ENCODE data around the gene SLIT3.

The SLIT3 gene

GRCh38 chr5:168734119-168734518 lies 566.8 kb downstream of the SLIT3 start:
- H3K27me3 ChIP-seq (ENCODE audit: low read depth, low read length), result no peaks in the 10 kb centered on the region
- no peaks in the 10 kb centered on the region for H3K4me1 ChIP-seq (ENCODE audit: control insufficient read depth in 1 of 2, insufficient read depth in 2 of 2, low read length in 2 of 2)
- H3K4me3 ChIP-seq (ENCODE audit: low read depth in 1 of 2, low read length in 2 of 2), result no peak overlapping the region
- no peak overlapping the region for H3K27ac ChIP-seq (ENCODE audit: low read length)
- H3K36me3 ChIP-seq (ENCODE audit: control insufficient read depth in 1 of 2, insufficient read depth in 2 of 2, low read length in 2 of 2), result no peaks in the 10 kb centered on the region
- no peaks in the 10 kb centered on the region for H3K9me3 ChIP-seq (ENCODE audit: control insufficient read depth in 1 of 2, low read length in 2 of 2)

- H3K27ac ChIP-seq (ENCODE audit: low read length), result no peak overlapping the region
- H3K27me3 ChIP-seq (ENCODE audit: low read depth, low read length), result no peaks in the 10 kb centered on the region
- H3K9me3 ChIP-seq (ENCODE audit: control insufficient read depth in 1 of 2, low read length in 2 of 2), result peaks cover 0 to 11% of the 10 kb centered on the region in 2 donors
- H3K4me1 ChIP-seq (ENCODE audit: control insufficient read depth in 1 of 2, insufficient read depth in 2 of 2, low read length in 2 of 2), result no peaks in the 10 kb centered on the region
- H3K4me3 ChIP-seq (ENCODE audit: low read depth in 1 of 2, low read length in 2 of 2), result no peak overlapping the region
- H3K36me3 ChIP-seq (ENCODE audit: control insufficient read depth in 1 of 2, insufficient read depth in 2 of 2, low read length in 2 of 2), result peaks cover 0 to 5% of the 10 kb centered on the region in 2 donors
Measured at GRCh38 chr5:168728546-168729211, 572.3 kb downstream of the SLIT3 start.

GRCh38 chr5:168727547-168727946 lies 573.4 kb downstream of the SLIT3 start:
- Histone ChIP-seq H3K4me3 (ENCODE audit: low read depth in 1 of 2, low read length in 2 of 2) (no peak overlapping the region), H3K4me1 (ENCODE audit: control insufficient read depth in 1 of 2, insufficient read depth in 2 of 2, low read length in 2 of 2) (no peaks in the 10 kb centered on the region), H3K27ac (ENCODE audit: low read length) (no peak overlapping the region), H3K36me3 (ENCODE audit: control insufficient read depth in 1 of 2, insufficient read depth in 2 of 2, low read length in 2 of 2) (peaks cover 0 to 9% of the 10 kb centered on the region in 2 donors), H3K9me3 (ENCODE audit: control insufficient read depth in 1 of 2, low read length in 2 of 2) (peaks cover 0 to 11% of the 10 kb centered on the region in 2 donors), H3K27me3 (ENCODE audit: low read depth, low read length) (no peaks in the 10 kb centered on the region)

GRCh38 chr5:168726342-168726741 lies 574.6 kb downstream of the SLIT3 start:
- no peaks in the 10 kb centered on the region for H3K27me3 ChIP-seq (ENCODE audit: low read depth, low read length)
- H3K27ac ChIP-seq (ENCODE audit: low read length), result no peak overlapping the region
- H3K36me3 ChIP-seq (ENCODE audit: control insufficient read depth in 1 of 2, insufficient read depth in 2 of 2, low read length in 2 of 2), result peaks cover 0 to 18% of the 10 kb centered on the region in 2 donors

DNA sequence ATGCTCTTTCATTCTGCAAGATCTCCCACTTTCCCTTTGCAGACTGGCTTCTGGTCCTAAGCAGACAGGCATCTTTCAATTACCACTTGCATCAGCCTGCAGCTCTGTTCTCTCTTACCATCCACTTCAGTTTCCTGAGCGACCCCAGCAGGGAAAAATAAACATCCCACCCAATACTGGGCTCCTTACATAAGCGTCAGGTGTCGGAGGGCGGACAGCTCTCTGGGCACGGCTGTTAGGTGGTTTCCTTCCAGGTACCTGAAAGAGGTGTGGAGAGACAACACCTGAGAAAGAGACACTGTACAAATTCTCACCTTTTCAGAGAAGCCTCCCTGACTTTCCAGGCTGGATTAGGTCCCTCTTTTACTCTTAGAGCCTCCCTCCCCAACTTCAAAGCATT lies 576.7 kb downstream of the SLIT3 start:
- Histone ChIP-seq H3K9me3 (ENCODE audit: control insufficient read depth in 1 of 2, low read length in 2 of 2) (peaks cover 0 to 11% of the 10 kb centered on the region in 2 donors), H3K36me3 (ENCODE audit: control insufficient read depth in 1 of 2, insufficient read depth in 2 of 2, low read length in 2 of 2) (peaks cover 8 to 20% of the 10 kb centered on the region in 2 donors), H3K27me3 (ENCODE audit: low read depth, low read length) (no peaks in the 10 kb centered on the region), H3K4me3 (ENCODE audit: low read depth in 1 of 2, low read length in 2 of 2) (no peak overlapping the region), H3K27ac (ENCODE audit: low read length) (no peak overlapping the region), H3K4me1 (ENCODE audit: control insufficient read depth in 1 of 2, insufficient read depth in 2 of 2, low read length in 2 of 2) (no peaks in the 10 kb centered on the region)

More at GRCh38 chr5:168726342-168726741, 574.6 kb downstream of the SLIT3 start:
- H3K4me1 ChIP-seq (ENCODE audit: control insufficient read depth in 1 of 2, insufficient read depth in 2 of 2, low read length in 2 of 2), result no peaks in the 10 kb centered on the region
- H3K9me3 ChIP-seq (ENCODE audit: control insufficient read depth in 1 of 2, low read length in 2 of 2), result peaks cover 0 to 11% of the 10 kb centered on the region in 2 donors
- no peak overlapping the region for H3K4me3 ChIP-seq (ENCODE audit: low read depth in 1 of 2, low read length in 2 of 2)

- no peaks in the 10 kb centered on the region for H3K4me1 ChIP-seq (ENCODE audit: control insufficient read depth in 1 of 2, insufficient read depth in 2 of 2, low read length in 2 of 2)
- peaks cover 8 to 20% of the 10 kb centered on the region in 2 donors for H3K36me3 ChIP-seq (ENCODE audit: control insufficient read depth in 1 of 2, insufficient read depth in 2 of 2, low read length in 2 of 2)
- H3K4me3 ChIP-seq (ENCODE audit: low read depth in 1 of 2, low read length in 2 of 2), result no peak overlapping the region
- no peaks in the 10 kb centered on the region for H3K27me3 ChIP-seq (ENCODE audit: low read depth, low read length)
- H3K27ac ChIP-seq (ENCODE audit: low read length), result no peak overlapping the region
- H3K9me3 ChIP-seq (ENCODE audit: control insufficient read depth in 1 of 2, low read length in 2 of 2), result peaks cover 0 to 5% of the 10 kb centered on the region in 2 donors
Measured at GRCh38 chr5:168723037-168723436, 577.9 kb downstream of the SLIT3 start.

GRCh38 chr5:168721966-168722365 lies 579.0 kb downstream of the SLIT3 start:
- H3K4me3 ChIP-seq (ENCODE audit: low read depth in 1 of 2, low read length in 2 of 2), result no peak overlapping the region
- H3K27ac ChIP-seq (ENCODE audit: low read length), result no peak overlapping the region
- no peaks in the 10 kb centered on the region for H3K9me3 ChIP-seq (ENCODE audit: control insufficient read depth in 1 of 2, low read length in 2 of 2)
- no peaks in the 10 kb centered on the region for H3K27me3 ChIP-seq (ENCODE audit: low read depth, low read length)
- peaks cover 8 to 15% of the 10 kb centered on the region in 2 donors for H3K36me3 ChIP-seq (ENCODE audit: control insufficient read depth in 1 of 2, insufficient read depth in 2 of 2, low read length in 2 of 2)
- H3K4me1 ChIP-seq (ENCODE audit: control insufficient read depth in 1 of 2, insufficient read depth in 2 of 2, low read length in 2 of 2), result no peaks in the 10 kb centered on the region

GRCh38 chr5:168721002-168721753 lies 579.8 kb downstream of the SLIT3 start:
- Histone ChIP-seq H3K9me3 (ENCODE audit: control insufficient read depth in 1 of 2, low read length in 2 of 2) (no peaks in the 10 kb centered on the region), H3K4me1 (ENCODE audit: control insufficient read depth in 1 of 2, insufficient read depth in 2 of 2, low read length in 2 of 2) (no peaks in the 10 kb centered on the region), H3K27ac (ENCODE audit: low read length) (no peak overlapping the region), H3K27me3 (ENCODE audit: low read depth, low read length) (no peaks in the 10 kb centered on the region), H3K36me3 (ENCODE audit: control insufficient read depth in 1 of 2, insufficient read depth in 2 of 2, low read length in 2 of 2) (peaks cover 8 to 15% of the 10 kb centered on the region in 2 donors), H3K4me3 (ENCODE audit: low read depth in 1 of 2, low read length in 2 of 2) (no peak overlapping the region)

GRCh38 chr5:168720575-168720974 lies 580.4 kb downstream of the SLIT3 start:
- Histone ChIP-seq H3K9me3 (ENCODE audit: control insufficient read depth in 1 of 2, low read length in 2 of 2) (no peaks in the 10 kb centered on the region), H3K27ac (ENCODE audit: low read length) (no peak overlapping the region), H3K4me3 (ENCODE audit: low read depth in 1 of 2, low read length in 2 of 2) (no peak overlapping the region), H3K27me3 (ENCODE audit: low read depth, low read length) (no peaks in the 10 kb centered on the region), H3K36me3 (ENCODE audit: control insufficient read depth in 1 of 2, insufficient read depth in 2 of 2, low read length in 2 of 2) (peaks cover 8 to 15% of the 10 kb centered on the region in 2 donors), H3K4me1 (ENCODE audit: control insufficient read depth in 1 of 2, insufficient read depth in 2 of 2, low read length in 2 of 2) (no peaks in the 10 kb centered on the region)

DNA sequence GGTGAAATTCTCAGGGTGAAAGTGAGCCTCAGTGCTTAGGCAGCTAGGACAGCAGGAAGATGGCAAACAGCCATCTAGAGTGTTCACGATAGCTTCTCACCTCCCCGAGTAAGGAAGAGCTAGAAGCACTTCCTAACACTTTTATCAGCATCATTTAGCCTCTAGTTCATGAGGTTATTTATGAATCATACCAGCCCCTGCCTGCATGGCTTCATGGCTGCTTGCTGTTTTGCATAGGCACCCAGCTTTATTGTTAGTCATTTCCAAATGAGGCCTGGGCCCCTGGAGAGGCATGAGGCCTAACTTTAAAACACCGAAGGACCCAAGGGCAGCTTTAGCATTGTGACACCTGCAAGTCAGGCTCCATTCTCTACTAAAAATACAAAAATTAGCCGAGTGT lies 586.9 kb downstream of the SLIT3 start:
- Histone ChIP-seq H3K36me3 (ENCODE audit: control insufficient read depth in 1 of 2, insufficient read depth in 2 of 2, low read length in 2 of 2) (no peaks in the 10 kb centered on the region), H3K27ac (ENCODE audit: low read length) (no peak overlapping the region), H3K27me3 (ENCODE audit: low read depth, low read length) (no peaks in the 10 kb centered on the region), H3K4me3 (ENCODE audit: low read depth in 1 of 2, low read length in 2 of 2) (no peak overlapping the region), H3K9me3 (ENCODE audit: control insufficient read depth in 1 of 2, low read length in 2 of 2) (no peaks in the 10 kb centered on the region), H3K4me1 (ENCODE audit: control insufficient read depth in 1 of 2, insufficient read depth in 2 of 2, low read length in 2 of 2) (no peaks in the 10 kb centered on the region)

GRCh38 chr5:168713051-168713450 lies 587.9 kb downstream of the SLIT3 start:
- Histone ChIP-seq H3K4me1 (ENCODE audit: control insufficient read depth in 1 of 2, insufficient read depth in 2 of 2, low read length in 2 of 2) (no peaks in the 10 kb centered on the region), H3K27ac (ENCODE audit: low read length) (no peak overlapping the region), H3K36me3 (ENCODE audit: control insufficient read depth in 1 of 2, insufficient read depth in 2 of 2, low read length in 2 of 2) (no peaks in the 10 kb centered on the region), H3K9me3 (ENCODE audit: control insufficient read depth in 1 of 2, low read length in 2 of 2) (no peaks in the 10 kb centered on the region), H3K4me3 (ENCODE audit: low read depth in 1 of 2, low read length in 2 of 2) (no peak overlapping the region), H3K27me3 (ENCODE audit: low read depth, low read length) (no peaks in the 10 kb centered on the region)
